ENCODE results near the gene CHAF1B.

GRCh38 chr21:36412916-36413315 lies 27.7 kb downstream of the CHAF1B start:
- no peak for TF ChIP-seq POLR2AphosphoS5 (IDR thresholded peaks at IDR 0.05; ENCODE audit: insufficient read depth, low read depth, low read length)
- no peak for TF ChIP-seq CTCF (IDR thresholded peaks at IDR 0.05; ENCODE audit: extremely low read depth in 1 of 2, insufficient read depth in 1 of 2, low read depth in 1 of 2, low read length in 2 of 2)
- TF ChIP-seq POLR2A (IDR thresholded peaks at IDR 0.05; ENCODE audit: low read depth, low read length) = no peak
- no peak for TF ChIP-seq GATA2 (IDR thresholded peaks at IDR 0.05; ENCODE audit: insufficient read depth, insufficient read length, low read depth, low read length)
- no peak for TF ChIP-seq EZH2 (IDR thresholded peaks at IDR 0.05; ENCODE audit: borderline replicate concordance, low read depth, low read length, severe bottlenecking)
- no peak for TF ChIP-seq JUN (IDR thresholded peaks at IDR 0.05; ENCODE audit: borderline replicate concordance, insufficient read depth, insufficient read length, low read depth)
- TF ChIP-seq MAX (IDR thresholded peaks at IDR 0.05; ENCODE audit: insufficient read depth, insufficient read length) = no peak
- TF ChIP-seq MYC (IDR thresholded peaks at IDR 0.05; ENCODE audit: low read depth, low read length) = no peak
- TF ChIP-seq FOS (IDR thresholded peaks at IDR 0.05; ENCODE audit: borderline replicate concordance, insufficient read depth, low read length) = no peak
